A673 (cell line): ENCODE results near the gene ALG1. TPM values are rescaled to one million over a fixed set of nuclear protein-coding genes. Genes with fewer than 3 reads are reported as not detected.

Experiments
- BruUV-seq: library from RNA; stranded (reverse); fragments of 400-500 nt; replicated peaks from 2 replicates; lab custom pipeline; 2021; lab: Mats Ljungman, UMichigan
- CTCF ChIA-PET: fragments of 300-600 bp; sonication (Branson Sonifier 250); formaldehyde crosslinking; loops from one replicate; lab custom pipeline; 2022; ENCODE audit warnings: antibody characterized with exemption; lab: Charles Lee
- POLR2A ChIA-PET: fragments of 300-600 bp; sonication (Branson Sonifier 250); formaldehyde crosslinking; loops from one replicate; lab custom pipeline; 2022; ENCODE audit warnings: antibody characterized with exemption; ENCODE audit not compliant: low non-redundant PET; lab: Charles Lee
- DNase-seq: peaks from one replicate; pipeline ENCODE4 v3.0.0-alpha.2; 2015; ENCODE audit warnings: low spot score
- H3K27ac ChIP-seq: fragments of 200-600 bp; sonication (generic); 2 replicates; pipeline ENCODE4 v1.5.1; 2016; ENCODE audit warnings: mixed run types, low read depth, mild to moderate bottlenecking, mixed read lengths, antibody characterized with exemption, low read length; ENCODE audit not compliant: poor library complexity, severe bottlenecking
- H3K27me3 ChIP-seq: fragments of 200-600 bp; sonication (generic); replicated peaks from 2 replicates; pipeline ENCODE4 v1.6.1; 2017; ENCODE audit warnings: mixed run types, low read depth, mild to moderate bottlenecking, mixed read lengths, antibody characterized with exemption, low read length; ENCODE audit not compliant: insufficient read depth, poor library complexity
- H3K36me3 ChIP-seq: fragments of 200-600 bp; sonication (generic); 2 replicates; pipeline ENCODE4 v1.6.1; 2016; ENCODE audit warnings: mixed run types, mild to moderate bottlenecking, mixed read lengths, antibody characterized with exemption, low read length; ENCODE audit not compliant: insufficient read depth, poor library complexity, severe bottlenecking
- H3K4me1 ChIP-seq: fragments of 200-600 bp; sonication (generic); 2 replicates; pipeline ENCODE4 v1.6.1; 2017; ENCODE audit warnings: mixed run types, mild to moderate bottlenecking, mixed read lengths, antibody characterized with exemption, low read length; ENCODE audit not compliant: insufficient read depth, poor library complexity, severe bottlenecking
- H3K4me3 ChIP-seq: fragments of 200-600 bp; sonication (generic); 2 replicates; pipeline ENCODE4 v1.5.1; 2016; ENCODE audit warnings: low read depth, mixed run types, mild to moderate bottlenecking, mixed read lengths, low read length; ENCODE audit not compliant: poor library complexity, severe bottlenecking
- H3K9me3 ChIP-seq: fragments of 200-600 bp; sonication (generic); 2 replicates; pipeline ENCODE4 v1.6.1; 2016; ENCODE audit warnings: mixed run types, low read depth, mild to moderate bottlenecking, mixed read lengths, antibody characterized with exemption, low read length; ENCODE audit not compliant: poor library complexity, severe bottlenecking
- CTCF ChIP-seq: fragments of 300-800, 200-600 bp; sonication (generic); conservative IDR thresholded peaks from 2 replicates; pipeline ENCODE4 v1.5.1; 2017; ENCODE audit warnings: low read depth, mild to moderate bottlenecking, antibody characterized with exemption, low read length, moderate library complexity, mixed read lengths
- EZH2 ChIP-seq: fragments of 200-600 bp; sonication (generic); IDR thresholded peaks from 2 replicates; pipeline ENCODE4 v1.6.1; 2017; ENCODE audit warnings: borderline replicate concordance, low read depth, mild to moderate bottlenecking, mixed read lengths, antibody characterized with exemption, low read length; ENCODE audit not compliant: poor library complexity, severe bottlenecking
- intact Hi-C: fragments of 100-400 bp; cut with micrococcal nuclease; formaldehyde crosslinking; loops from one replicate; pipeline ENCODE4 v1.10.0; 2022; ENCODE audit not compliant: unreplicated experiment
- total RNA-seq: library from RNA; stranded (reverse); gene quantifications from 2 replicates; pipeline ENCODE4 v1.2.3, GENCODE V29; 2021

The ALG1 gene
- total RNA-seq, 1 experiment from 2014 or later: 29.8 TPM

GRCh38 chr16:5025171-5025632 lies 46.4 kb upstream of the ALG1 start:
- H3K9me3 ChIP-seq: no peaks in the 10 kb centered on the region
- H3K36me3 ChIP-seq: no peaks in the 10 kb centered on the region
- H3K4me3 ChIP-seq: no peak overlapping the region
- no TSS peak for BruUV-seq
- H3K27ac ChIP-seq: no peak overlapping the region
- CTCF ChIA-PET: no interaction called here
- H3K27me3 ChIP-seq: no peaks in the 10 kb centered on the region
- POLR2A ChIA-PET: no interaction called here
- TF ChIP-seq CTCF (peak; percentile 47; the same call in 1 of the 2 replicates), EZH2 (no peak)
- no peaks in the 10 kb centered on the region for H3K4me1 ChIP-seq
- peak; percentile 39 for DNase-seq
- intact Hi-C loops: no loop called here

GRCh38 chr16:5026664-5027063 lies 45.0 kb upstream of the ALG1 start:
- Histone ChIP-seq H3K36me3 (no peaks in the 10 kb centered on the region), H3K4me3 (no peak overlapping the region), H3K9me3 (no peaks in the 10 kb centered on the region), H3K27ac (no peak overlapping the region), H3K4me1 (no peaks in the 10 kb centered on the region), H3K27me3 (no peaks in the 10 kb centered on the region)
- ChIA-PET POLR2A (no interaction called here), CTCF (no interaction called here)
- intact Hi-C loops: no loop called here
- TF ChIP-seq CTCF (no peak), EZH2 (no peak)
- DNase-seq: no peak
- no TSS peak for BruUV-seq

- no peak for DNase-seq
- ChIA-PET POLR2A (no interaction called here), CTCF (no interaction called here)
- H3K36me3 ChIP-seq: no peaks in the 10 kb centered on the region
- no peak overlapping the region for H3K27ac ChIP-seq
- H3K4me1 ChIP-seq: no peaks in the 10 kb centered on the region
- H3K27me3 ChIP-seq: no peaks in the 10 kb centered on the region
- BruUV-seq: no TSS peak
- H3K9me3 ChIP-seq: no peaks in the 10 kb centered on the region
- intact Hi-C loops: no loop called here
- H3K4me3 ChIP-seq: no peak overlapping the region
- TF ChIP-seq EZH2: no peak
Measured at GRCh38 chr16:5027086-5027485, 44.6 kb upstream of the ALG1 start.

GRCh38 chr16:5027575-5028235 lies 43.9 kb upstream of the ALG1 start:
- Histone ChIP-seq H3K9me3 (no peaks in the 10 kb centered on the region), H3K36me3 (no peaks in the 10 kb centered on the region), H3K4me3 (no peak overlapping the region), H3K27me3 (no peaks in the 10 kb centered on the region), H3K27ac (no peak overlapping the region), H3K4me1 (peaks cover 2% of the 10 kb centered on the region)
- intact Hi-C loops: no loop called here
- BruUV-seq: no TSS peak
- no peak for TF ChIP-seq CTCF
- ChIA-PET CTCF (no interaction called here), POLR2A (no interaction called here)
- DNase-seq: no peak
